ENCODE results near the gene SLC30A7.
"Not testable (repeated sequence)": the region's sequence is repeated elsewhere in the genome, so short reads cannot be mapped to it uniquely, and the experiment has no call there.

Gene SLC30A7

DNA sequence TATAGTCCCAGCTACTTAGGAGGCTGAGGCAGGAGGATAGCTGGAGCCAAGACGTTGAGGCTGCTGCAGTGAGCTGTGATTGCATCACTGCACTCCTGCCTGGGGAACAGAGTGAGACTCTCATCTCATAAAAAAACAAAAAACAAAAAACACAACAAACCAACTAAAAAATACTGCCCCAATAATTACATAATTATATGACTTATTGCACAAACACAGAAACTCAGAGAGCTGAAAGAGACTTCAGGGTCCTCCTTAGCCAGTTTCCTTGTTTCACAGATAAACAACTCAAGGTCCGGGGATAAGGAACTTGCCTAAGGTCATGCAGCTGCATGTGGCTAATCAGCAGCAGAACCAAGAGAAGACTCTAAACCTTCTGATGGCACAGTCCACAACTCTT lies 13.2 kb upstream of the SLC30A7 start:
- H3K9me3 ChIP-seq (ENCODE audit: insufficient read depth, low read length), result no peaks in the 10 kb centered on the region
- H3K27ac ChIP-seq (ENCODE audit: low read length), result no peak overlapping the region
- TF ChIP-seq CTCF (IDR thresholded peaks at IDR 0.05; ENCODE audit: low read depth, low read length) (no peak), EZH2phosphoT487 (IDR thresholded peaks at IDR 0.05; ENCODE audit: low read depth) (no peak)
- no peaks in the 10 kb centered on the region for H3K4me1 ChIP-seq (ENCODE audit: low read length)
- H3K4me2 ChIP-seq (ENCODE audit: low read length), result no peak overlapping the region
- H3K36me3 ChIP-seq (replicated peaks; ENCODE audit: low read depth, low read length), result no peaks in the 10 kb centered on the region
- no peak overlapping the region for H2AFZ ChIP-seq (ENCODE audit: low read depth, low read length)
- H3K79me2 ChIP-seq (ENCODE audit: low read length), result no peaks in the 10 kb centered on the region
- H4K20me1 ChIP-seq (ENCODE audit: insufficient read depth, low read length), result no peaks in the 10 kb centered on the region
- H3K4me3 ChIP-seq (ENCODE audit: low read length), result no peak overlapping the region
- H3K9ac ChIP-seq (ENCODE audit: low read length), result no peak overlapping the region
- no peaks in the 10 kb centered on the region for H3K27me3 ChIP-seq (ENCODE audit: low read depth, low read length)

DNA sequence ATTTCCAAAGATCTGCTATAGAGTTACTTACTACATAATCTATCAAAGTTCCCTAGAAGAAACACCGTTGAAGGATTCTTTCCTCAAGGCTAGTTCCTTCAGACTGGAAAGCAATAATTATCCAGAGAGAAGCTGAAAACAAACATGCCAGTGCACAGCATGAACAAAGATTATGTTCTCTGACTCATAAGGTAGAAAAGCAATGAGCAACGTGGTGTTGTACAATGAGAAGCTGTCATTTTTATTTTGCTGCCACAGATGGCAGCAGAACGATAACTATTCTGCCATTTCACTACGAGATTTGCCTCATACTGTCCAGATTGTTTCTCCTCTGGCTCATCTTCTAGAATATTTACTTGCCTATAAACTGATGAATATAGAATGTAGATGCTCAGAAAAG lies 11.9 kb upstream of the SLC30A7 start:
- no peaks in the 10 kb centered on the region for H3K27me3 ChIP-seq (ENCODE audit: low read depth, low read length)
- no peaks in the 10 kb centered on the region for H4K20me1 ChIP-seq (ENCODE audit: insufficient read depth, low read length)
- H3K4me2 ChIP-seq (ENCODE audit: low read length), result no peak overlapping the region
- H3K9me3 ChIP-seq (ENCODE audit: insufficient read depth, low read length), result no peaks in the 10 kb centered on the region
- no peak overlapping the region for H2AFZ ChIP-seq (ENCODE audit: low read depth, low read length)
- H3K36me3 ChIP-seq (replicated peaks; ENCODE audit: low read depth, low read length), result no peaks in the 10 kb centered on the region
- no peak for TF ChIP-seq EZH2phosphoT487 (IDR thresholded peaks at IDR 0.05; ENCODE audit: low read depth)
- peak; percentile 8; the same call in 1 of the 2 replicates for TF ChIP-seq CTCF (IDR thresholded peaks at IDR 0.05; ENCODE audit: low read depth, low read length)
- H3K27ac ChIP-seq (ENCODE audit: low read length), result no peak overlapping the region
- H3K79me2 ChIP-seq (ENCODE audit: low read length), result no peaks in the 10 kb centered on the region
- no peak overlapping the region for H3K4me3 ChIP-seq (ENCODE audit: low read length)
- no peak overlapping the region for H3K9ac ChIP-seq (ENCODE audit: low read length)
- H3K4me1 ChIP-seq (ENCODE audit: low read length), result no peaks in the 10 kb centered on the region

GRCh38 chr1:100889007-100889406 lies 6.9 kb upstream of the SLC30A7 start:
- H3K4me2 ChIP-seq (ENCODE audit: low read length); H3K4me1 ChIP-seq (ENCODE audit: low read length); H4K20me1 ChIP-seq (ENCODE audit: insufficient read depth, low read length); H3K9me3 ChIP-seq (ENCODE audit: insufficient read depth, low read length); H3K27me3 ChIP-seq (ENCODE audit: low read depth, low read length); H3K36me3 ChIP-seq (replicated peaks; ENCODE audit: low read depth, low read length); H3K79me2 ChIP-seq (ENCODE audit: low read length); H3K9ac ChIP-seq (ENCODE audit: low read length); H3K4me3 ChIP-seq (ENCODE audit: low read length); H2AFZ ChIP-seq (ENCODE audit: low read depth, low read length); H3K27ac ChIP-seq (ENCODE audit: low read length): not testable (repeated sequence)

GRCh38 chr1:100889869-100890482 lies 5.9 kb upstream of the SLC30A7 start:
- H4K20me1 ChIP-seq (ENCODE audit: insufficient read depth, low read length); H3K27ac ChIP-seq (ENCODE audit: low read length); H3K4me3 ChIP-seq (ENCODE audit: low read length); H3K4me2 ChIP-seq (ENCODE audit: low read length); H3K36me3 ChIP-seq (replicated peaks; ENCODE audit: low read depth, low read length); H3K79me2 ChIP-seq (ENCODE audit: low read length); H3K4me1 ChIP-seq (ENCODE audit: low read length); H3K27me3 ChIP-seq (ENCODE audit: low read depth, low read length); H3K9ac ChIP-seq (ENCODE audit: low read length); H3K9me3 ChIP-seq (ENCODE audit: insufficient read depth, low read length); H2AFZ ChIP-seq (ENCODE audit: low read depth, low read length): not testable (repeated sequence)

GRCh38 chr1:100891380-100891779 lies 4.5 kb upstream of the SLC30A7 start:
- H3K9me3 ChIP-seq (ENCODE audit: insufficient read depth, low read length), result no peaks in the 10 kb centered on the region
- no peak overlapping the region for H3K4me2 ChIP-seq (ENCODE audit: low read length)
- no peaks in the 10 kb centered on the region for H3K36me3 ChIP-seq (replicated peaks; ENCODE audit: low read depth, low read length)
- H3K4me1 ChIP-seq (ENCODE audit: low read length), result peaks cover 7% of the 10 kb centered on the region; the same call in 1 of the 2 replicates
- H3K9ac ChIP-seq (ENCODE audit: low read length), result no peak overlapping the region
- no peak overlapping the region for H3K27ac ChIP-seq (ENCODE audit: low read length)
- no peaks in the 10 kb centered on the region for H4K20me1 ChIP-seq (ENCODE audit: insufficient read depth, low read length)
- H3K79me2 ChIP-seq (ENCODE audit: low read length), result peaks cover 4% of the 10 kb centered on the region
- H3K27me3 ChIP-seq (ENCODE audit: low read depth, low read length), result no peaks in the 10 kb centered on the region
- H2AFZ ChIP-seq (ENCODE audit: low read depth, low read length), result no peak overlapping the region
- TF ChIP-seq EZH2phosphoT487 (IDR thresholded peaks at IDR 0.05; ENCODE audit: low read depth) (no peak), CTCF (IDR thresholded peaks at IDR 0.05; ENCODE audit: low read depth, low read length) (no peak)
- H3K4me3 ChIP-seq (ENCODE audit: low read length), result no peak overlapping the region
